Activated CD8-positive, alpha-beta memory T cell treated with anti-CD3 and anti-CD28 coated beads for 4 hours (primary cell): ENCODE data around the gene PIK3AP1.
"Not testable (repeated sequence)": the region's sequence is repeated elsewhere in the genome, so short reads cannot be mapped to it uniquely, and the experiment has no call there.

Experiments
- DNase-seq, 2 donors: peaks; one replicate each; pipeline ENCODE4 v3.0.0-alpha.2; 2020; ENCODE audit warnings: low read depth in 2 of 2

The PIK3AP1 gene

DNA sequence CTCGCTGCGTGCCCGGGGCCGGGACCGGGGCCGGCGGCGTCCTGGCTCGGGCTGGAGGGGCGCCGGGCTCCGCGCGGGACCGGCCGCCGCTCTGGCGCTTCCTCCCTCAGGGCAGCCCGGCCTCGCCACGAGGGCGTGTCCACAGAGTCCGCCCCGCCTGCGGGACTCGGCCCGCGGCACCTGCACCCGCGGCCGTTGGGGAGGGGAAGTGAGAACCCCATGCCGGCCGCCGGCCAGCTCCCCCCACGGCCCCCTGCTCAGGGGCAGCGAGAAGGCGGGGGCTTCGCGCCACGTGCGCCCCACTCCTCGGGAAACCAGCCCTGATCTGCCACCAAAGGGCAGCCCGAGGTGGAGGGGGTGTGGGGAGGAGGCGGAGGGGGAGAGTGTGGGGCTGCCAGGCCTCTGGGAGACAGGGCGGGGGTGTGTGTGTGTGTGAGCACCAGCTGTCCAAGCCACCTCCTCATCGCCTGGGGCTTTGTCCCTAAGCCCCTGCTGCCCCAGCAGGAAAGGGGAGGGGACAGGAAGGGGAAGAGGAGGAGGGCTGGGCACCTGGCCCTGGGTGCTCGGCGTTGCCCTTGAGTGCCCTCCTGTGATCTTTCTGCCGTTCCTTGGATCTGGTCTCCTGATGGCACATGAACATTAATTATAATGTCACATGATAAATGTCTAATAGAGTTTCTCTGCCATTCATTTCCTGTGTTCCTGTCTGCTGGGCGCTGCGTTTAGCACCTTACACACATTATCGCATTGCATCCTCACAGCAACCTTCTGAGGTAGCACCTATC, at the start of gene PIK3AP1:
TSS of gene PIK3AP1 (minus strand) at position 93 of the 785 bp plus-strand sequence. CDS start 120 bp downstream, outside the sequence.
- peak; percentile 16 to 20 for DNase-seq

- DNase-seq = no peak
These were observed 47.8 kb upstream of the PIK3AP1 start for GRCh38 chr10:96768136-96768535.

- DNase-seq = no peak
These were observed 47.3 kb upstream of the PIK3AP1 start for GRCh38 chr10:96767611-96768010.

- DNase-seq = peak; percentile 54 to 62
These were observed 45.3 kb upstream of the PIK3AP1 start for GRCh38 chr10:96765406-96766240.

GRCh38 chr10:96764425-96765060, 44.2 kb upstream of the PIK3AP1 start:
- no peak for DNase-seq

- no peak for DNase-seq
These were observed 38.1 kb upstream of the PIK3AP1 start for GRCh38 chr10:96758423-96758822.

DNA sequence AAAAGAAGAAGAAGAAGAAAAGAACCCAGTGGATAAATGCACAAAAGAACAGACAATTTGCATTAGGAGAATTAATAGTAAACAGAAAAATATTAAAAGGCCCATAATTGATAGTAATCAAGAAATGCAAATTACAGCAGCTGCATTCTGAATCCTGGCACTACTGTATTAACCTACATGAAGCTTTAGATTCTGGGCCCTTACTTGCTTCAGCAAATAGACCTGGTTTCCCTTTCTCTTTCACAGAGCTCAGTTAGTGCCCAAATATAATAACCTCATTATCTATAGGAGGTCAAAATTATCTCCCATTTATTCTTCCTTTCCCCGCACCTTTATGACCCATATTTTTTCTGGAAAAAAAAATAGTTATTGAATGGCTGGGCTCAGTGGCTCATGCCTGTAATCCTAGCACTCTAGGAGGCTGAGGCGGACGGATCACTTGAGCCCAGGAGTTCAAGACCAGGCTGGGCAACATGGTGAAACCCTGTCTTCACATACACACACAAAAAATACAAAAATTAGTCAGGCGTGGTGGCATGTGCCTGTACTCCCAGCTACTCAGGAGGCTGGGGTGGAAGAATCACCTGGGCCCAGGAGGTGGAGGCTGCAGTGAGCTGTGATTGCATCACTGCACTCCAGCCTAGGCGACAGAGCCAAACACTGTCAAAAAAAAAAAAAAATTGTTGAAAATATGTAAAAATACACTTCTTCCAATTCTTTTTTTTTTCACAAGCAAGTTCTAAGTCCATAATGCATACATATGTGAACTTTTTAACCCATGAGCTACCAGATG, 36.0 kb upstream of the PIK3AP1 start:
- DNase-seq = no peak

GRCh38 chr10:96753956-96754355, 33.6 kb upstream of the PIK3AP1 start:
- DNase-seq = no peak

- no peak for DNase-seq
These were observed 32.1 kb upstream of the PIK3AP1 start for GRCh38 chr10:96752375-96752774.

GRCh38 chr10:96750316-96750715, 30.0 kb upstream of the PIK3AP1 start:
- DNase-seq = not testable (repeated sequence)

DNA sequence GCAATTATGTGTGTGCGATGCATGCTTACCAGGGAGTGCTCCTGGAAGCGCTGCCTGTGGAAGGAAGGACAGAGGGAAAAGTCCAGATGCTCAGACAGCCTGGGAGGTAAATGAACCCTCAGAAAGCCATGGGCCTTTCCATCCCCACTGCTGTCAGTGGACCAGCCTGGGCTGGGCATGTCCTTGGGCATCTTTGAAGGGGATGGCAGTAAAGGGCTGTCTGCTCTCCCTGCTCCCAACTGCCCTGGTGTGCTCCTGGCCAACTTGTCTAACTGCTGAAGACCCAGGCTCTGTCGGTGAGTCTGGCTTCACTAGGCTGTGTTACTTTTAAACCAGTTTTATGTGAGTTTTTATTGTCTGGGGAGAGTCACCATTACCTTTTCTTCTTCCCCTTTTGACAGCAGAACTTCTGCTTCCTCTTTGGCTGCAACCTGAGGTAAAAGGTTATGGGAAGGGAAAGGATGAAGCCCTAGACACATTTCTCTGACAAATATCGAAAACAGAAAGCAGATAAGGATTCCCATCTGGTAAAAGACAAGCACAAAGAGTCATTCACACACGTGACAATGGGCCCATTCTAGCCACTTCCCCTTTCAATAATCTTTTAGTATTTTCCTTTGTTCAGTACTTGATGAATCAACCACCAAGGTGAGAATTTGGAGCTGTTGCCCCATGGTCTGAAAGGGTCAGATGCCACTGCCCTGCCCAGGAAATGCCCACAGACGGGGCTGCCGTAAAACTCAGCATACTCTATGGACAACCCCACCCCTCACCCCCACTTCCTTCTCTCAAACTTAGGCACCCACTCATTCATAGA, 27.6 kb upstream of the PIK3AP1 start:
- DNase-seq = no peak

- no peak for DNase-seq
These were observed 26.2 kb upstream of the PIK3AP1 start for GRCh38 chr10:96746503-96746902.

DNA sequence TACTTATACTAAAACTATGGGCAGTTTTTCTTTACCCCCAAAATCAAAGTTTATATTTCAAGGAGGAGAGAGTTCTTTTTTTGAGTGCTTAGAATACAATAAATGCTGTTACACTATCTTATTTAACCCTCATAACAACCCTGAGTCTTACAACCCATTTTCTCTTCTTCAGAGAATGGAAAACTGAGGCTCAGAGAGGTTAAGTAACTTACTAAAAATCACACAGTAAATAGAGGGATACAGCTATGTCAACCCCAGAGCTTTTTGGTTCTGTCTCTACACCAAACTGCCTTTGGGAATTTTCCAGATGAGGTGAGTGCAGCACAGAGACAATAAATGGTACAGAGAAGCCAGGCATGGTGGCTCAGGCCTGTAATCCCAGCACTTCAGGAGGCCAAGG, 25.6 kb upstream of the PIK3AP1 start:
- no peak for DNase-seq

DNA sequence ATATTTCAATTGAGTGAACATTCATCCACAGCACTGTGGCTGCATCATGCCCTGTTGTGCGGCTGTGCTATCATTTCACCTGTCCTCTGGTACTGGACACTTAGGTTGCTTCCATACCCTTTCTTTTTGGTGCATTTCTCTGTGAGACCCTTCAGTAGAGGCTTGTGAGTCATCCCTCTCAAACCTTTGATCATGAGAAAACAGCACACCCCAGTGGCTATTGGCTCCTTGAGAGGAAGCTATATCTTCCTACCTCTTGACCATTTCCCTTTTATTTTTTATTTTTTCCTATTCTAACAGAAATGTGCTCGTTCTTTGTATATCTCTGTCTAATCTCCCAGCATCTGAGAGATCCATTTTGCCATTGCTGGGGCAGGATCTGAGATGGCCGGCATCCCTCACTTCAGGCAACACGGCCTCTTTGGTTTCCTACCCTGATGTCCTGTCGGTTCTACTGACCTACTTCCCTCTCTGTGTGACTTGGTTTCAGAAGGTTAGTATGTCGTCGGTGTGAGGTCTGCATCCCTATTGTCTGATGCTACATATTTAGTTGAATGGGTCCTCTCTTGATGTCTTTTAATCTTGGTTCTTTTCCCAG, 23.8 kb upstream of the PIK3AP1 start:
- DNase-seq = no peak

- DNase-seq = not testable (repeated sequence)
These were observed 21.2 kb upstream of the PIK3AP1 start for GRCh38 chr10:96741557-96741956.

- no peak for DNase-seq
These were observed 20.4 kb upstream of the PIK3AP1 start for GRCh38 chr10:96740579-96741281.

- DNase-seq = no peak
These were observed 19.8 kb upstream of the PIK3AP1 start for GRCh38 chr10:96740141-96740540.

- DNase-seq = not testable (repeated sequence)
These were observed 17.1 kb upstream of the PIK3AP1 start for GRCh38 chr10:96737307-96737902.

GRCh38 chr10:96724621-96725020, 4.3 kb upstream of the PIK3AP1 start:
- no peak for DNase-seq
